ENCODE measurements around the gene ENTHD1.

Gene ENTHD1

DNA sequence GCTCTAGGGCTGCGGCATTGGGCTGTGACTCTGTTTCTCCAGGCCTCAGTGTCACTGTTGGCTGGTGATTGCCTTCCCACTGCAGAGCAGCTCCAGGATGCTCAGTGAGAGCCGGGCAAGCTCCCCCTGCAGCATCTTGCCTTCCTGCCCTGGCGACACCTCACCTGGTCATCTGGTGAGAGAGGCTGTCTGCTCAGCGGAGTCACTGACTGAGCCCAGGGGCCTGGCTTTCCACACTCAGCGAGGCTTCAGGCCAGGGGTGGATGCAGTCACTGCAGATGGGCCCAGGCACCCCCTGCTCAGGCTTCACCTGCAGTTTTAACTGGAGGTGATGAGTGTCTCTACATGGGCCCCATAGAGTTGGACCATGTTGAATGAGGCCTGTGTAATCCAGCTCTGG, 186.2 kb downstream of the ENTHD1 start:
- DNase-seq: no peak

- DNase-seq: no peak
Observed at GRCh38 chr22:39706376-39707140, 187.0 kb downstream of the ENTHD1 start.

GRCh38 chr22:39705386-39705785, 188.2 kb downstream of the ENTHD1 start:
- DNase-seq: no peak

- no peak for DNase-seq
Observed at GRCh38 chr22:39703928-39704639, 189.5 kb downstream of the ENTHD1 start.

DNA sequence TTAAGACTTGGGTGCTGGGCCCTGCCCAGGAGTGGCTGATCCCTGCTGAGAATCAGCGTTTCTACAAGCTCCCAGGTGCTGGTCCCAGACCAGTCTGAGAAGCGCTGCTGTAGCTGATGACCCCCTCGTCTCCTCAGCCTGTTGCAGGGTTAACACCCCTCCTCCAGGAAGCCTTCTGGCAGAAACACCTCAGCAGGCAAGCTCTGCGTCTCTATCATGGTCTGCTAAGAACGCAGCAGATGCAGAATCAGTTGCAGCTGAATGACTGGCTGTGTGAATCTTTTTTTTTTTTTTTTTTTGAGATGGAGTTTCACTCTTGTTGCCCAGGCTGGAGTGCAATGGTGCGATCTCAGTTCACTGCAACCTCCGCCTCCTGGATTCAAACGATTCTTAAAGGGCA, 190.5 kb downstream of the ENTHD1 start:
- DNase-seq: no peak

GRCh38 chr22:39700565-39700964, 193.0 kb downstream of the ENTHD1 start:
- no peak for DNase-seq

GRCh38 chr22:39699631-39700360, 193.8 kb downstream of the ENTHD1 start:
- no peak for DNase-seq

- DNase-seq: no peak
Observed at GRCh38 chr22:39697790-39698430, 195.7 kb downstream of the ENTHD1 start.

- no peak for DNase-seq
Observed at GRCh38 chr22:39693943-39694500, 199.5 kb downstream of the ENTHD1 start.

All from hematopoietic multipotent progenitor cell treated with erythropoietin and hydrocortisone succinate and interleukin-3 and kit ligand, for 8 days (in vitro differentiated cells).